PC-3 (cell line): ENCODE measurements around the gene PSMB5. TPM values are rescaled to one million over a fixed set of nuclear protein-coding genes. Genes with fewer than 3 reads are reported as not detected.
A peak's percentile ranks its signal among the peaks of the same experiment; 100 is the strongest.

Experiments
- ATAC-seq: fragments of 200-7000 bp; cut with Tn5 transposase; 2 replicates; pipeline ENCODE4 v1.9.1; 2020; ENCODE audit warnings: mild to moderate bottlenecking, moderate library complexity
- BruUV-seq: library from RNA; stranded (reverse); fragments of 400-500 nt; replicated peaks from 2 replicates; lab custom pipeline; 2021; lab: Mats Ljungman, UMichigan
- CTCF ChIA-PET: fragments of 300-600 bp; sonication (Branson Sonifier 250); formaldehyde crosslinking; loops from one replicate; lab custom pipeline; 2022; ENCODE audit warnings: antibody characterized with exemption; lab: Charles Lee
- POLR2A ChIA-PET: fragments of 300-600 bp; sonication (Branson Sonifier 250); formaldehyde crosslinking; loops from one replicate; lab custom pipeline; 2022; ENCODE audit warnings: antibody characterized with exemption; ENCODE audit not compliant: unreplicated experiment; lab: Charles Lee
- DNase-seq: peaks from one replicate; pipeline ENCODE4 v3.0.0-alpha.2; 2015
- H2AFZ ChIP-seq: fragments of 300-600 bp; sonication (generic); 2 replicates; pipeline ENCODE4 v1.6.0; 2016; ENCODE audit warnings: antibody characterized with exemption, low read length
- H3F3A ChIP-seq: fragments of 300-600 bp; sonication (generic); one replicate; pipeline ENCODE4 v1.6.0; 2017; ENCODE audit warnings: antibody characterized with exemption, low read length, control low read depth, mild to moderate bottlenecking; ENCODE audit not compliant: unreplicated experiment
- H3K27ac ChIP-seq: fragments of 300-600 bp; sonication (generic); 2 replicates; pipeline ENCODE4 v1.5.1; 2016; ENCODE audit warnings: mild to moderate bottlenecking, low read length
- H3K27me3 ChIP-seq: fragments of 300-600 bp; sonication (generic); 2 replicates; pipeline ENCODE4 v1.6.1; 2016; ENCODE audit warnings: low read length, mixed read lengths
- H3K36me3 ChIP-seq: fragments of 300-600 bp; sonication (generic); 2 replicates; pipeline ENCODE4 v1.6.1; 2016; ENCODE audit warnings: low read depth, mixed run types, low read length, mixed read lengths
- H3K4me1 ChIP-seq: fragments of 300-600 bp; sonication (generic); 2 replicates; pipeline ENCODE4 v1.5.1; 2016; ENCODE audit warnings: low read length; ENCODE audit not compliant: insufficient read depth
- H3K4me2 ChIP-seq: fragments of 300-600 bp; sonication (generic); 2 replicates; pipeline ENCODE4 v1.6.0; 2016; ENCODE audit warnings: low read length
- H3K4me3 ChIP-seq: fragments of 300-600 bp; sonication (generic); 2 replicates; pipeline ENCODE4 v1.5.1; 2016; ENCODE audit warnings: mild to moderate bottlenecking, low read length, mixed read lengths
- H3K79me2 ChIP-seq: fragments of 300-600 bp; sonication (generic); 2 replicates; pipeline ENCODE4 v1.6.1; 2017; ENCODE audit warnings: low read length, mixed read lengths
- H3K9ac ChIP-seq: fragments of 300-600 bp; sonication (generic); 2 replicates; pipeline ENCODE4 v1.6.0; 2016; ENCODE audit warnings: mild to moderate bottlenecking, low read length
- H3K9me2 ChIP-seq: fragments of 300-600 bp; sonication (generic); replicated peaks from 2 replicates; pipeline ENCODE4 v1.6.1; 2016; ENCODE audit warnings: mixed run types, low read length, mixed read lengths
- H3K9me3 ChIP-seq: fragments of 300-600 bp; sonication (generic); 2 replicates; pipeline ENCODE4 v1.6.1; 2016; ENCODE audit warnings: low read length, mixed read lengths
- H4K20me1 ChIP-seq: fragments of 300-600 bp; sonication (generic); 2 replicates; pipeline ENCODE4 v1.6.1; 2016; ENCODE audit warnings: low read length, mixed read lengths
- EZH2 ChIP-seq: fragments of 300-600 bp; sonication (generic); IDR thresholded peaks from one replicate; pipeline ENCODE4 v1.6.1; 2017; ENCODE audit warnings: antibody characterized with exemption, mild to moderate bottlenecking, low read length; ENCODE audit not compliant: unreplicated experiment
- EZH2phosphoT487 ChIP-seq: fragments of 300-600 bp; sonication (generic); IDR thresholded peaks from 2 replicates; pipeline ENCODE4 v1.6.1; 2018; ENCODE audit warnings: mild to moderate bottlenecking, antibody characterized with exemption, low read length, borderline replicate concordance
- intact Hi-C: fragments of 100-400 bp; cut with micrococcal nuclease; formaldehyde crosslinking; loops from 2 replicates; pipeline ENCODE4 v1.9.0; 2023
- total RNA-seq: library from RNA; depleted of rRNA; stranded (reverse); fragments of >200 nt; gene quantifications from 2 replicates; pipeline ENCODE4 v1.2.3, GENCODE V29; 2014
- TF ChIP-seq, protein P1 (sequence below): fragments of 300-600 bp; sonication (generic); conservative IDR thresholded peaks from 2 replicates; pipeline ENCODE4 v1.5.1; 2017; ENCODE audit warnings: antibody characterized with exemption, low read depth, mild to moderate bottlenecking, low read length

Gene PSMB5
- total RNA-seq, 1 experiment from 2014 or later = 424 TPM

- Histone ChIP-seq H3K27me3 (no peaks in the 10 kb centered on the region), H3K4me3 (peak overlapping the region; percentile 80), H4K20me1 (no peaks in the 10 kb centered on the region), H2AFZ (peak overlapping the region; percentile 89), H3K9ac (peak overlapping the region; percentile 77), H3K79me2 (peaks cover 72% of the 10 kb centered on the region), H3F3A (peaks cover 4% of the 10 kb centered on the region), H3K36me3 (no peaks in the 10 kb centered on the region), H3K27ac (peak overlapping the region; percentile 78), H3K9me3 (no peaks in the 10 kb centered on the region), H3K9me2 (no peaks in the 10 kb centered on the region), H3K4me1 (peaks cover 41% of the 10 kb centered on the region), H3K4me2 (peak overlapping the region; percentile 87)
- no TSS peak for BruUV-seq
- ATAC-seq (peak; percentile 16), DNase-seq (peak; percentile 78)
- intact Hi-C loops = loop anchor here (10.0 kb wide), 1 partner anchor 204 kb away; the partner anchor contains the start of gene SLC7A8
- ChIA-PET CTCF (no interaction called here), POLR2A (interaction anchor here (0.5 kb wide), 1 partner anchor 25 kb away, joined by 4 read pairs; no protein-coding TSS in a partner anchor)
- TF ChIP-seq EZH2phosphoT487 = no peak
- TF ChIP-seq, protein P1, sequence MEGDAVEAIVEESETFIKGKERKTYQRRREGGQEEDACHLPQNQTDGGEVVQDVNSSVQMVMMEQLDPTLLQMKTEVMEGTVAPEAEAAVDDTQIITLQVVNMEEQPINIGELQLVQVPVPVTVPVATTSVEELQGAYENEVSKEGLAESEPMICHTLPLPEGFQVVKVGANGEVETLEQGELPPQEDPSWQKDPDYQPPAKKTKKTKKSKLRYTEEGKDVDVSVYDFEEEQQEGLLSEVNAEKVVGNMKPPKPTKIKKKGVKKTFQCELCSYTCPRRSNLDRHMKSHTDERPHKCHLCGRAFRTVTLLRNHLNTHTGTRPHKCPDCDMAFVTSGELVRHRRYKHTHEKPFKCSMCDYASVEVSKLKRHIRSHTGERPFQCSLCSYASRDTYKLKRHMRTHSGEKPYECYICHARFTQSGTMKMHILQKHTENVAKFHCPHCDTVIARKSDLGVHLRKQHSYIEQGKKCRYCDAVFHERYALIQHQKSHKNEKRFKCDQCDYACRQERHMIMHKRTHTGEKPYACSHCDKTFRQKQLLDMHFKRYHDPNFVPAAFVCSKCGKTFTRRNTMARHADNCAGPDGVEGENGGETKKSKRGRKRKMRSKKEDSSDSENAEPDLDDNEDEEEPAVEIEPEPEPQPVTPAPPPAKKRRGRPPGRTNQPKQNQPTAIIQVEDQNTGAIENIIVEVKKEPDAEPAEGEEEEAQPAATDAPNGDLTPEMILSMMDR = no peak
- TF ChIP-seq EZH2 = no peak
These were observed 54.0 kb downstream of the PSMB5 start for GRCh38 chr14:22980672-22981089.

- intact Hi-C loops = loop anchor here (10.0 kb wide), 2 partner anchors 205 to 325 kb away; partner anchors contain the start of genes BCL2L2, PPP1R3E and SLC7A8
- Histone ChIP-seq H3K4me3 (peak overlapping the region; percentile 80), H3K9me2 (no peaks in the 10 kb centered on the region), H4K20me1 (no peaks in the 10 kb centered on the region), H2AFZ (peak overlapping the region; percentile 6), H3K4me2 (peak overlapping the region; percentile 85), H3K36me3 (peaks cover 5% of the 10 kb centered on the region; the same call in 1 of the 2 replicates), H3K9ac (peak overlapping the region; percentile 41), H3K27me3 (no peaks in the 10 kb centered on the region), H3K27ac (peak overlapping the region; percentile 78), H3K9me3 (no peaks in the 10 kb centered on the region), H3F3A (peaks cover 4% of the 10 kb centered on the region), H3K4me1 (peaks cover 44% of the 10 kb centered on the region), H3K79me2 (peaks cover 77% of the 10 kb centered on the region)
- ATAC-seq = no peak
- ChIA-PET CTCF (no interaction called here), POLR2A (no interaction called here)
- no peak for DNase-seq
- TSS peak; percentile 37 for BruUV-seq
- TF ChIP-seq EZH2phosphoT487 (no peak), EZH2 (no peak)
- TF ChIP-seq, protein P1 = no peak
These were observed 54.8 kb downstream of the PSMB5 start for GRCh38 chr14:22979748-22980392.
